Right atrium auricular region (tissue), 2 donors: Measurements from ENCODE around the gene FZD10. TPM values are rescaled to one million over a fixed set of nuclear protein-coding genes. Genes with fewer than 3 reads are reported as not detected.

Experiments used
- DNase-seq: peaks from one replicate; pipeline ENCODE4 v3.0.0-alpha.2; 2019; ENCODE audit warnings: low spot score
- H3K27ac ChIP-seq, 2 donors: fragments of 200-600 bp; sonication (generic); 1 replicate in 1 of 2; 2 replicates in 1 of 2; pipeline ENCODE4 v1.5.1; 2016 to 2019
- H3K27me3 ChIP-seq, 2 donors: fragments of 200-600 bp; sonication (generic); one replicate each; pipeline versions ENCODE4 v1.5.1 to v1.6.0; 2017 to 2019
- H3K36me3 ChIP-seq: fragments of 200-600 bp; sonication (generic); one replicate; pipeline ENCODE4 v1.5.1; 2016
- H3K4me1 ChIP-seq, 2 donors: fragments of 200-600 bp; sonication (generic); one replicate each; pipeline versions ENCODE4 v1.5.1 to v1.6.0; 2017 to 2019
- H3K4me3 ChIP-seq, 2 donors: fragments of 200-600 bp; sonication (generic); 1 replicate in 1 of 2; 2 replicates in 1 of 2; pipeline ENCODE4 v1.5.1; 2017 to 2019; ENCODE audit warnings: mild to moderate bottlenecking in 1 of 2, moderate library complexity in 1 of 2
- H3K9me3 ChIP-seq, 2 donors: fragments of 200-600 bp; sonication (generic); one replicate each; pipeline ENCODE4 v1.5.1; 2019
- total RNA-seq, 2 donors: library from RNA; depleted of rRNA; stranded (reverse); fragments of >200 nt; gene quantifications; one replicate each; pipeline ENCODE4 v1.1.0, GENCODE V29; 2016
- TF ChIP-seq, protein P1 (sequence below), 2 donors: fragments of 200-600 bp; sonication (generic); IDR thresholded peaks; one replicate each; pipeline ENCODE4 v1.5.1; 2019; ENCODE audit warnings: antibody characterized with exemption in 2 of 2

FZD10 gene
- total RNA-seq, 2 donors from 2014 or later, result 0.19 to 0.28 TPM

- TF ChIP-seq, protein P1, sequence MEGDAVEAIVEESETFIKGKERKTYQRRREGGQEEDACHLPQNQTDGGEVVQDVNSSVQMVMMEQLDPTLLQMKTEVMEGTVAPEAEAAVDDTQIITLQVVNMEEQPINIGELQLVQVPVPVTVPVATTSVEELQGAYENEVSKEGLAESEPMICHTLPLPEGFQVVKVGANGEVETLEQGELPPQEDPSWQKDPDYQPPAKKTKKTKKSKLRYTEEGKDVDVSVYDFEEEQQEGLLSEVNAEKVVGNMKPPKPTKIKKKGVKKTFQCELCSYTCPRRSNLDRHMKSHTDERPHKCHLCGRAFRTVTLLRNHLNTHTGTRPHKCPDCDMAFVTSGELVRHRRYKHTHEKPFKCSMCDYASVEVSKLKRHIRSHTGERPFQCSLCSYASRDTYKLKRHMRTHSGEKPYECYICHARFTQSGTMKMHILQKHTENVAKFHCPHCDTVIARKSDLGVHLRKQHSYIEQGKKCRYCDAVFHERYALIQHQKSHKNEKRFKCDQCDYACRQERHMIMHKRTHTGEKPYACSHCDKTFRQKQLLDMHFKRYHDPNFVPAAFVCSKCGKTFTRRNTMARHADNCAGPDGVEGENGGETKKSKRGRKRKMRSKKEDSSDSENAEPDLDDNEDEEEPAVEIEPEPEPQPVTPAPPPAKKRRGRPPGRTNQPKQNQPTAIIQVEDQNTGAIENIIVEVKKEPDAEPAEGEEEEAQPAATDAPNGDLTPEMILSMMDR (IDR thresholded peaks at IDR 0.05), result no peak
- no peaks in the 10 kb centered on the region for H3K36me3 ChIP-seq
- no peak for DNase-seq
- no peak overlapping the region for H3K27ac ChIP-seq
- no peak overlapping the region for H3K4me3 ChIP-seq
- H3K4me1 ChIP-seq, result no peaks in the 10 kb centered on the region
- H3K27me3 ChIP-seq, result no peaks in the 10 kb centered on the region
- H3K9me3 ChIP-seq, result no peaks in the 10 kb centered on the region
Measured at GRCh38 chr12:130117701-130118100, 44.6 kb upstream of the FZD10 start.

GRCh38 chr12:130118181-130118580 is 44.1 kb upstream of the FZD10 start:
- no peak for DNase-seq
- TF ChIP-seq, protein P1 (IDR thresholded peaks at IDR 0.05), result no peak
- no peaks in the 10 kb centered on the region for H3K4me1 ChIP-seq
- H3K27ac ChIP-seq, result no peak overlapping the region
- no peaks in the 10 kb centered on the region for H3K36me3 ChIP-seq
- H3K4me3 ChIP-seq, result no peak overlapping the region
- H3K27me3 ChIP-seq, result no peaks in the 10 kb centered on the region
- no peaks in the 10 kb centered on the region for H3K9me3 ChIP-seq

GRCh38 chr12:130119241-130119861 is 42.9 kb upstream of the FZD10 start:
- DNase-seq, result no peak
- no peaks in the 10 kb centered on the region for H3K27me3 ChIP-seq

DNA sequence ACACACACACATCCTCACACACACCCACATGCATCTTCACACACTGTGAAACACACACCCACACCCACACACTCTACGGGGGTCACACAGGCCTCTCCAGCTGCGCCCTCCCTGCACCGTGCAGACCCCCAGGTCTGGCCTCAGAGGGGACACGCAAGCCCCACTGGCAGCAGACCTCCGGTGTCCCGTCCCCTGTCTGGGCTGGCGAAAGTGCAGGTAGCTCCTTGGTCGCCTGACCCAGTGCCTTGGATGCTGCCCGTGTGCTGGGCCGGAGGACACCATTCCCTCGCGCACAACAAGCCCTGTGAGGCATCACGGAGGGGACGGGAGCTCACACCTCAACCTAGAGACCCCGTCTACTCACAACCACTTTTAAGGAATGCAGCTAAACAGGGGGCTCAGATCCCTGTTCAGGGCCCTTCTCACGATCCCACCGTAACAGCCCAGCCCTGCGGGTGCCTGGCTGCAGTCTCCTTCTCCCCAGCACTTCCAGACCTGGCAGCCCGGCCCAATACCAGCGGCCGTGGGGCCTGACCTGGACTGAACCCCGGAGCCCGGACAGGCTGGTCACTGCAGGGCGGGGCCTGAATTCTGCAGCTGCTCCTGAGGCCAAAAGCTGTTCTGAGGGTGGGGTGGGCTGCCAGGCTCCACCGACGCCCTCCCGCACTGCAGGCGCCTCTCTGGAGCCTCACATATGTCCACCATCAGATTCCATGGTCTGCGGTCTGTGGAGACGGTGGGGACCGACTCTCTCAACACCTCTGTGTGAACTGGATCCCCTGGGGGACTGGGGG is 42.1 kb upstream of the FZD10 start:
- Histone ChIP-seq H3K4me3 (no peak overlapping the region), H3K4me1 (no peaks in the 10 kb centered on the region), H3K9me3 (no peaks in the 10 kb centered on the region), H3K36me3 (no peaks in the 10 kb centered on the region), H3K27ac (peak overlapping the region in 1 of 2 donors; percentile 13), H3K27me3 (no peaks in the 10 kb centered on the region)
- DNase-seq, result no peak
- TF ChIP-seq, protein P1 (IDR thresholded peaks at IDR 0.05), result no peak

More at GRCh38 chr12:130119241-130119861, 42.9 kb upstream of the FZD10 start:
- no peaks in the 10 kb centered on the region for H3K4me1 ChIP-seq
- no peak overlapping the region for H3K4me3 ChIP-seq
- H3K27ac ChIP-seq, result no peak overlapping the region
- no peaks in the 10 kb centered on the region for H3K9me3 ChIP-seq
- TF ChIP-seq, protein P1 (IDR thresholded peaks at IDR 0.05), result no peak
- H3K36me3 ChIP-seq, result no peaks in the 10 kb centered on the region

GRCh38 chr12:130121226-130122000 is 40.9 kb upstream of the FZD10 start:
- Histone ChIP-seq H3K4me3 (no peak overlapping the region), H3K27me3 (no peaks in the 10 kb centered on the region), H3K4me1 (no peaks in the 10 kb centered on the region), H3K27ac (peak overlapping the region in 1 of 2 donors; percentile 47), H3K9me3 (no peaks in the 10 kb centered on the region), H3K36me3 (no peaks in the 10 kb centered on the region)
- TF ChIP-seq, protein P1 (IDR thresholded peaks at IDR 0.05), result no peak
- DNase-seq, result peak; percentile 67
